ENCODE measurements around the gene ZNF630.

GRCh38 chrX:48021026-48021900 is 50.2 kb downstream of the ZNF630 start:
- no peak for TF ChIP-seq CTCF (IDR thresholded peaks at IDR 0.05; ENCODE audit: borderline replicate concordance, extremely low read depth, low read length, poor library complexity, severe bottlenecking)
- no peak for TF ChIP-seq EZH2 (IDR thresholded peaks at IDR 0.05; ENCODE audit: borderline replicate concordance, low read depth, low read length, severe bottlenecking)

Data from DND-41 (cell line).